ENCODE measurements around the gene VAT1L. TPM values are rescaled to one million over a fixed set of nuclear protein-coding genes. Genes with fewer than 3 reads are reported as not detected.
"Not testable (repeated sequence)": the region's sequence is repeated elsewhere in the genome, so short reads cannot be mapped to it uniquely, and the experiment has no call there.

VAT1L gene
- total RNA-seq, 4 donors from 2014 or later: 0.89 to 4.7 (median 2.3) TPM

DNA sequence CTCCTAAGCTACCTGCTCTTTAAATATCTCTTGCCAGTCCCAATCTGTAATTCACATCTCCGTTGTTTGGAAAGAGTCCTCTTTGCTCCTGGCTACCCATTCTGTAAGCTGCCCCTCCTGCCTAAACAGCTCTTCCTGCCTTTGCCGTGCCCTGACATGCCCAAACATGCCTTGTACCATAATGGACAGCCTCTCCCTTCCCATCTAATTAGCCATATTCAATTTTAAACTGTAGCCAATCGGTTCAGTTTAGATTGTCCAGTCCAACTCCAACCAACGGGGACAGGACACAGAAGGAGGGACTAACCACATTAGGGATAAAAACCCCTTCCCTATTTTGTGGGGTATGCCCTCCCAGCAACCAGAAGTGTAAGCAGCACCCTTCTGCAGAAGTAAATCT, 203.3 kb downstream of the VAT1L start:
- H3K9me3 ChIP-seq: peaks cover 0 to 11% (median 0%) of the 10 kb centered on the region in 3 donors
- H3K27me3 ChIP-seq: no peaks in the 10 kb centered on the region
- TF ChIP-seq POLR2AphosphoS5 (IDR thresholded peaks at IDR 0.05) (no peak), EP300 (IDR thresholded peaks at IDR 0.05) (no peak), POLR2A (IDR thresholded peaks at IDR 0.05) (no peak)
- TF ChIP-seq, protein P1, sequence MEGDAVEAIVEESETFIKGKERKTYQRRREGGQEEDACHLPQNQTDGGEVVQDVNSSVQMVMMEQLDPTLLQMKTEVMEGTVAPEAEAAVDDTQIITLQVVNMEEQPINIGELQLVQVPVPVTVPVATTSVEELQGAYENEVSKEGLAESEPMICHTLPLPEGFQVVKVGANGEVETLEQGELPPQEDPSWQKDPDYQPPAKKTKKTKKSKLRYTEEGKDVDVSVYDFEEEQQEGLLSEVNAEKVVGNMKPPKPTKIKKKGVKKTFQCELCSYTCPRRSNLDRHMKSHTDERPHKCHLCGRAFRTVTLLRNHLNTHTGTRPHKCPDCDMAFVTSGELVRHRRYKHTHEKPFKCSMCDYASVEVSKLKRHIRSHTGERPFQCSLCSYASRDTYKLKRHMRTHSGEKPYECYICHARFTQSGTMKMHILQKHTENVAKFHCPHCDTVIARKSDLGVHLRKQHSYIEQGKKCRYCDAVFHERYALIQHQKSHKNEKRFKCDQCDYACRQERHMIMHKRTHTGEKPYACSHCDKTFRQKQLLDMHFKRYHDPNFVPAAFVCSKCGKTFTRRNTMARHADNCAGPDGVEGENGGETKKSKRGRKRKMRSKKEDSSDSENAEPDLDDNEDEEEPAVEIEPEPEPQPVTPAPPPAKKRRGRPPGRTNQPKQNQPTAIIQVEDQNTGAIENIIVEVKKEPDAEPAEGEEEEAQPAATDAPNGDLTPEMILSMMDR (IDR thresholded peaks at IDR 0.05): no peak
- no peak for ATAC-seq
- 73 to 85% methylated on average over 2 to 4 of the region's 4 CpGs for WGBS, 2 donors (ENCODE audit: low coverage in 1 of 2)
- peaks cover 0 to 26% (median 0%) of the 10 kb centered on the region in 3 donors for H3K4me1 ChIP-seq
- H3K4me3 ChIP-seq: no peak overlapping the region
- H3K36me3 ChIP-seq: no peaks in the 10 kb centered on the region
- H3K27ac ChIP-seq: no peak overlapping the region

DNA sequence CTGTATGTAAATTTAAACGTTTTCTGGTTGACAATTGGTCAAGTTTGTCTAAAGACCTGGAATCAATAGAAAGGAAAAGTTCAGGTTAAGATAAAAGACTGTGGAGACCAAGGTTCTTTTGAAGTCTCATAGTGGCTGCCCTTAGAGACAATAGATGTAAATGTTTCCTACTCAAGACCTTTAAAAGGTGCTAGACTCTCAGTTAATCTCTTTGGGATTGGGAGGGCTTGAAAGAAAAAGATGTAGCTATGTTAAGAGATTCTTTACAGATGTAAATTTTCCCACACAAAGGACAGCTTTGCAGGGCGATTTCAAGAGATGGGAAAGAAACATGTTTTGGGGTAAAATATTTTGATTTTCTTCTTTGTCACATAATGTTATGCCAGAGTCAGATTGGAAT, 204.0 kb downstream of the VAT1L start:
- not testable (repeated sequence) for H3K4me3 ChIP-seq, H3K36me3 ChIP-seq, ATAC-seq, H3K27me3 ChIP-seq, H3K27ac ChIP-seq
- WGBS, 2 donors (ENCODE audit: low coverage in 1 of 2): 42 to 58% methylated on average over 2 of the region's 2 CpGs
- Histone ChIP-seq H3K9me3 (peaks cover 0 to 11% (median 0%) of the 10 kb centered on the region in 3 donors), H3K4me1 (peaks cover 0 to 22% (median 0%) of the 10 kb centered on the region in 3 donors)

DNA sequence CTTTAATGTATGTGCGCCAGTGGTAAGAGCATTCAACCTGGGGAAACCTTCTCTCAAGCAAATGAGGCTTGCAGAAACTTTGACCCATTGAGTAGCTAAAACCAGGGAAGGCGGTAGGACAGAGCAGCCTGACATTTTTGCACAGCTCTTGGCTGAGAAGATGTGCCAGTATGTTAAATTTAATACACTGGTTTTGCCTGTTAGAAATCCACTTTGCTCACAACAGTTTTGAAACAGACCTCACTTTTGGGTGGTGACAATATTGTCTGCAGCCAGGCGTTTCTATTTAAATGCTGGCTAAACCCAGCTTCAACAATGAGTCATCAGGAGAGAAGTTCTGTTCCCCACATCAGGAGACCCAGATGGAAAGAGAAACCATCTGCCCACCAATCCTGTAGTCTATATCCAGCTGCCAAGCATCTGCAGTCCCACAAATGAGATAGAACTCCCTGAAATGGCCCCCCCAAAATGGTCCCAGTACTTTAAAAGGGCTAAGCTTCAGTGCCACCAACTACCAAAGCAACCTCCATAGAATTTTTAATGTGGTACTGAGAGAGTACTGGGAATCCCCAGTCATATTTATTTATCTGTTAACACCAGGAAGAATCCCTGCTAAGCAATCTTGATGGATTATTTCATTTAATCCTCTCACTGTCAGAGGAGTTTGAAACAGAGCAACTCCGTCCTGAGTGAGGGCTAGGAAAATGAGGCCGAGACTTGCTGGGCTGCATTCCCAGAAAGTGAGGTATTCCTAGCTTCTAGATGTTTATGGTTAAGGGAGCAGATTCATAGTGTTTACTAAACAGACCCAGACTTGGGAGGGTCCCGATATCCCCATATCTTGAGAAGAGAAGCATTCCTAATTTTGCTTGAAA, 205.0 kb downstream of the VAT1L start:
- WGBS, 2 donors (ENCODE audit: low coverage in 1 of 2): 32 to 39% methylated on average over 3 to 5 of the region's 6 CpGs
- Histone ChIP-seq H3K27me3 (no peaks in the 10 kb centered on the region), H3K9me3 (peaks cover 0 to 11% (median 0%) of the 10 kb centered on the region in 3 donors), H3K36me3 (no peaks in the 10 kb centered on the region), H3K4me1 (peaks cover 0 to 14% (median 0%) of the 10 kb centered on the region in 3 donors), H3K4me3 (no peak overlapping the region), H3K27ac (peak overlapping the region; percentile 66 to 76 (median 70))
- ATAC-seq: peak; percentile 75
- TF ChIP-seq POLR2AphosphoS5 (IDR thresholded peaks at IDR 0.05) (no peak), POLR2A (IDR thresholded peaks at IDR 0.05) (no peak), EP300 (IDR thresholded peaks at IDR 0.05) (no peak)
- TF ChIP-seq, protein P1 (IDR thresholded peaks at IDR 0.05): no peak

DNA sequence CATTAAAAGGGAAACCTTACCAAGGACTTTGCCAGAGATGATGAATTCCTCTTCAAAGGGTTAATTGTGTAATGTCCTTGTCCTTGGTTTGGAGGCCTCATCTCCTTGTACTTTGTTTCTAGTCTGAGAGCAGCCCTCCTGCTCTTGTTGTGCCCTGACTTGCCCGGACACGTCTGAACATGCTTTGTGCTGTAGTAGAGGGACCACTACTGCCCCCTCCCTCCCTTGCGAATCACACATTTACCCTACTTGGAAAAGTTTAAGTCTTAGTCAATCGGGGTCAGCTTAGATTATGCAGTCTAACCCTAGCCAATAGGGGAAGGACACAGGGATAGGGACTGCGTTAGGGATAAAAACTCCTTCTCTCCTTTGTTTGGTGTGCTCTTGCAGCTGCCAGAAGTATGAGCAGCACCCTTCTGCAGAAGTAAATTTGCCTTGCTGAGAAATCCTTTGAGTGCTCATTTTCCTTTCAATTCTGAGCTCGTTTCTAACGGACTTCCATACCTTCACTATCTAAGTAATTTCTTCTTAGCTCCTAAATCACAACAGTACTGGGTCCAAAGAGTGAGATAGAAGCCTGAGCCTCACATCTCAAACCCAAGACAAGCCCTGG, 207.6 kb downstream of the VAT1L start:
- no peaks in the 10 kb centered on the region for H3K36me3 ChIP-seq
- H3K4me3 ChIP-seq: no peak overlapping the region
- WGBS, 2 donors (ENCODE audit: low coverage in 1 of 2): 67 to 82% methylated on average over 2 to 7 of the region's 7 CpGs
- ATAC-seq: no peak
- H3K9me3 ChIP-seq: peaks cover 0 to 11% (median 0%) of the 10 kb centered on the region in 3 donors
- TF ChIP-seq POLR2AphosphoS5 (IDR thresholded peaks at IDR 0.05) (no peak), EP300 (IDR thresholded peaks at IDR 0.05) (no peak), POLR2A (IDR thresholded peaks at IDR 0.05) (no peak)
- TF ChIP-seq, protein P1 (IDR thresholded peaks at IDR 0.05): no peak
- H3K4me1 ChIP-seq: peaks cover 0 to 13% (median 0%) of the 10 kb centered on the region in 3 donors
- H3K27me3 ChIP-seq: no peaks in the 10 kb centered on the region
- no peak overlapping the region for H3K27ac ChIP-seq

DNA sequence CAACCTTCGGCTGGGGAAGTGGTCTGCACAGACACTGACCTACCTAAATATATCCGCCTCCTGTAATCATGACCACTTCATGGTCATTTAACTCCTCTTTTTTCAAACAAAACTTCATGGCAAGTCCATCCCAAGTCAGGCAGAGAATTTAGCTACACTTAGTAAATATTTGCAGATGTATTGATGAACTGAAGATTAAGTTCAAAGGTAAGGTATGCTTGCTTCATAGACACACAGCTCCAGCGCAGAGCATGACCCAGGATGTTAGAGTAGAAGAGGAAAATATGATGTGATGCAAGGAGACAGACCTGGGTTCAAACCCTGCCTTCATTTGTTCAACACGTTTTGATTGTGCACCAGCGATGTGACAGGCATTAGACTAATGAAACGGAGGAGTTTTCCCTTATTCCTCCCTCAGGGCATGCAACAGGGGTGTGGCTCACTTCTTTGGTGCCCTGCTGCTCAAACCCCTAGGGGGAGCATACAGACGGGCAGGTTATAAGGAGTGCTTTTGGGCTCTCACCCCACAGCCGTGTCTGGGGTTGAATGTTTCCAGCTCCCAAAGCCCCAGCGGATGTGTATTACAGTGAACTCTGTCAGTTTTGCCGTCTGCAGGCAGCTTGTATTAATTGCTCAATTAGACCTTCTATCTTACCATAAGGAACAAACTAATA, 210.1 kb downstream of the VAT1L start:
- Histone ChIP-seq H3K36me3 (no peaks in the 10 kb centered on the region), H3K27ac (no peak overlapping the region), H3K4me3 (no peak overlapping the region), H3K27me3 (no peaks in the 10 kb centered on the region), H3K9me3 (peaks cover 0 to 11% (median 0%) of the 10 kb centered on the region in 3 donors), H3K4me1 (peaks cover 0 to 8% (median 0%) of the 10 kb centered on the region in 3 donors)
- 70 to 75% methylated on average over 6 to 7 of the region's 10 CpGs for WGBS, 2 donors (ENCODE audit: low coverage in 1 of 2)
- no peak for TF ChIP-seq POLR2A (IDR thresholded peaks at IDR 0.05)
- TF ChIP-seq, protein P1 (IDR thresholded peaks at IDR 0.05): no peak
- TF ChIP-seq EP300 (IDR thresholded peaks at IDR 0.05): no peak
- no peak for TF ChIP-seq POLR2AphosphoS5 (IDR thresholded peaks at IDR 0.05)
- ATAC-seq: no peak
